GM23338 (cell line): ENCODE data around the gene CNGB1. TPM values are rescaled to one million over a fixed set of nuclear protein-coding genes. Genes with fewer than 3 reads are reported as not detected.

Experiments
- ATAC-seq: fragments of 200-7000 bp; cut with Tn5 transposase; 3 replicates; pipeline ENCODE4 v1.9.1; 2020
- DNase-seq: peaks from one replicate; pipeline ENCODE4 v3.0.0-alpha.2; 2015; ENCODE audit warnings: low spot score
- H2AFZ ChIP-seq: fragments of 200-600 bp; sonication (generic); 2 replicates; pipeline ENCODE4 v1.8.0; 2016; ENCODE audit warnings: antibody characterized with exemption, mild to moderate bottlenecking, moderate library complexity
- H3F3A ChIP-seq: fragments of 200-600 bp; sonication (generic); replicated peaks from 2 replicates; pipeline ENCODE4 v1.8.0; 2017; ENCODE audit warnings: antibody characterized with exemption, mixed run types, low read depth
- H3K27ac ChIP-seq: fragments of 200-600 bp; sonication (generic); 2 replicates; pipeline ENCODE4 v1.6.1; 2016; ENCODE audit warnings: low read depth
- H3K27me3 ChIP-seq: fragments of 200-600 bp; sonication (generic); 2 replicates; pipeline ENCODE4 v1.8.0; 2016; ENCODE audit warnings: mild to moderate bottlenecking, mixed run types, moderate library complexity; ENCODE audit not compliant: insufficient read depth
- H3K36me3 ChIP-seq: fragments of 200-600 bp; sonication (generic); 2 replicates; pipeline ENCODE4 v1.8.0; 2016; ENCODE audit warnings: mild to moderate bottlenecking; ENCODE audit not compliant: insufficient read depth
- H3K4me1 ChIP-seq: fragments of 200-600 bp; sonication (generic); 2 replicates; pipeline ENCODE4 v1.8.0; 2016; ENCODE audit warnings: mild to moderate bottlenecking, moderate library complexity; ENCODE audit not compliant: insufficient read depth
- H3K4me2 ChIP-seq: fragments of 200-600 bp; sonication (generic); 2 replicates; pipeline ENCODE4 v1.7.1; 2017; ENCODE audit warnings: mixed run types
- H3K4me3 ChIP-seq: fragments of 200-600 bp; sonication (generic); 2 replicates; pipeline ENCODE4 v1.6.1; 2016; ENCODE audit warnings: mixed run types
- H3K79me2 ChIP-seq: fragments of 200-600 bp; sonication (generic); replicated peaks from 2 replicates; pipeline ENCODE4 v1.8.0; 2017; ENCODE audit warnings: mild to moderate bottlenecking; ENCODE audit not compliant: insufficient read depth
- H3K9me2 ChIP-seq: fragments of 200-600 bp; sonication (generic); 2 replicates; pipeline ENCODE4 v1.8.0; 2017; ENCODE audit not compliant: insufficient read depth
- H4K20me1 ChIP-seq: fragments of 200-600 bp; sonication (generic); replicated peaks from 2 replicates; pipeline ENCODE4 v1.8.0; 2017; ENCODE audit warnings: mild to moderate bottlenecking; ENCODE audit not compliant: insufficient read depth
- H3K27ac Mint-ChIP-seq: 2 replicates; pipeline ENCODE4 v1.8.0; 2020; ENCODE audit warnings: inconsistent platforms, mild to moderate bottlenecking, moderate library complexity, mixed read lengths
- H3K27me3 Mint-ChIP-seq: 3 replicates; pipeline ENCODE4 v1.8.0; 2022; ENCODE audit warnings: low read depth, mild to moderate bottlenecking, moderate library complexity, mixed read lengths, inconsistent platforms; ENCODE audit not compliant: insufficient read depth, poor library complexity
- H3K36me3 Mint-ChIP-seq: 3 replicates; pipeline ENCODE4 v1.8.0; 2021; ENCODE audit warnings: low read depth, mild to moderate bottlenecking, inconsistent platforms, moderate library complexity, mixed read lengths
- H3K4me1 Mint-ChIP-seq: 3 replicates; pipeline ENCODE4 v1.8.0; 2020; ENCODE audit warnings: mild to moderate bottlenecking, inconsistent platforms, mixed read lengths
- H3K4me3 Mint-ChIP-seq: 3 replicates; pipeline ENCODE4 v1.8.0; 2021; ENCODE audit warnings: moderate library complexity, mild to moderate bottlenecking, inconsistent platforms, mixed read lengths
- H3K9me3 Mint-ChIP-seq: 3 replicates; pipeline ENCODE4 v1.8.0; 2020; ENCODE audit warnings: moderate library complexity, mild to moderate bottlenecking, inconsistent platforms, mixed read lengths
- CREB1 ChIP-seq: fragments of 250-450 bp; sonication (Bioruptor Pico); IDR thresholded peaks from 2 replicates; pipeline ENCODE4 v1.5.0; 2020; ENCODE audit warnings: low read depth, mild to moderate bottlenecking, moderate library complexity
- EZH2 ChIP-seq: fragments of 200-600 bp; sonication (generic); IDR thresholded peaks from one replicate; pipeline ENCODE4 v1.8.0; 2017; ENCODE audit warnings: antibody characterized with exemption, mild to moderate bottlenecking, low read depth; ENCODE audit not compliant: unreplicated experiment
- EZH2phosphoT487 ChIP-seq: fragments of 200-600 bp; sonication (generic); IDR thresholded peaks from one replicate; pipeline ENCODE4 v1.8.1; 2018; ENCODE audit warnings: antibody characterized with exemption; ENCODE audit not compliant: unreplicated experiment
- NANOG ChIP-seq: IDR thresholded peaks from 2 replicates; pipeline ENCODE4 v1.6.1; 2016; ENCODE audit warnings: antibody characterized with exemption, borderline replicate concordance
- STAT1 ChIP-seq: IDR thresholded peaks from one replicate; pipeline ENCODE4 v1.6.1; 2016; ENCODE audit warnings: antibody characterized with exemption; ENCODE audit not compliant: unreplicated experiment
- ZNF331 ChIP-seq: fragments of 250-450 bp; sonication (Bioruptor Pico); IDR thresholded peaks from 2 replicates; pipeline ENCODE4 v1.5.0; 2020; ENCODE audit warnings: low read depth, mild to moderate bottlenecking, moderate library complexity
- polyA plus RNA-seq: library from polyadenylated mRNA; unstranded; fragments of >200 nt; fragmentation: Nextera tagmentation; extraction: Ambion mirVana; gene quantifications from 2 replicates; pipeline ENCODE4 v1.2.1, GENCODE V29; 2016
- total RNA-seq: library from RNA; depleted of rRNA; stranded (reverse); fragments of >200 nt; shearing (Covaris generic); gene quantifications from 2 replicates; pipeline ENCODE4 v1.2.3, GENCODE V29; 2014
- TF ChIP-seq, protein P1 (sequence below), 2 experiments: fragments of 200-600 bp in 1 of 2; sonication (generic) in 1 of 2; conservative IDR thresholded peaks; 2 replicates each; pipeline versions ENCODE4 v1.5.1 to v1.6.1; 2016 to 2017; ENCODE audit warnings: antibody characterized with exemption in 2 of 2, low read depth in 2 of 2, mild to moderate bottlenecking in 2 of 2, moderate library complexity in 1 of 2
- TF ChIP-seq, protein P2 (sequence below): IDR thresholded peaks from one replicate; pipeline ENCODE4 v1.6.1; 2018; ENCODE audit warnings: antibody characterized with exemption; ENCODE audit not compliant: unreplicated experiment
- TF ChIP-seq, protein P3 (sequence below): IDR thresholded peaks from 2 replicates; pipeline ENCODE4 v1.6.1; 2016; ENCODE audit warnings: antibody characterized with exemption

The CNGB1 gene
- total and polyA plus RNA-seq, 2 experiments from 2014 or later, result not detected

DNA sequence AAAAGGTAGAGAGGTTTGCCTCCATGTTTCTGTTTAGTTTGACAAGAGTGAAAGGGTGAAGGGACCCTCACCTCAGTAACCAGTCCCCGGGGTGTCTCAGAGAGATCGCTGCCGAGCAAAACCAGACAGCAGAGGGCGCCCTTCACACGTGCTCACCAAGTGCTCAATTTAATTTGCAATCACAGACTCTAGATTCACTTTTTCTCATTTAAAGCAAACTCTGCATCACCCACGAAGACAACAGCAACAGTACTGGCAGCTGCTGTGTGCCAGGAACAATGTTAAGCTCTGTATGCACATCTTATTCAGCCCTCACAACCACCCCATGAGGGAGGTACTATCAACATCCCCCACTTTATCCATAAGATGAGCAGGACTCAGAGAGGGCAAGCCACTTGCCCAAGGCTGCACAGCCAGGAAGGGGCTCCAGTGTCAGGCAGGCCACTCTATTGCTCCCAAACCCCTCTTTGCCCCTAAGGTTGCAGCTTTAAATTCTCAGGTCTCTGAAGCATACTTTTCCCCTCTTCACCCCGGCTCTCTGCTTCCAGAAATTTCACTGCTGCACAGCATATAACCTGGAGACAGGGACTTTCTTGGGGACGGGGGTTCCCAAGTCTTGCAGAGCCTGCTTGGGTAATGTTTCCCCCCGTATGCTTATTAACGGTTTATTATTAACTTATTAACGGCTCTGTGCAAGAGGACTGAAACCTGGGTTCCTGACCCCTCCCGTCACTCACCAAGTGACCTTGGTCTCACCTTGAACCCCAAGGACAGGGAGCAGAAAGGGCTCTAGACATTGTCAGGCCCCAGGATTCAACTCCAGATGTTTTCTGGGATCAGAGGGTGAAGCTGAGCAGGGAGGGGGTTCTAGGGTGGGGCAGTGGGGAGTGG, 70.9 kb downstream of the CNGB1 start:
- Mint-ChIP-seq H3K36me3 (no peaks in the 10 kb centered on the region), H3K9me3 (no peaks in the 10 kb centered on the region), H3K27ac (peak overlapping the region; percentile 17; the same call in 1 of the 2 replicates), H3K27me3 (peaks cover 12% of the 10 kb centered on the region), H3K4me3 (no peak overlapping the region), H3K4me1 (peaks cover 3% of the 10 kb centered on the region; the same call in 1 of the 3 replicates)
- Histone ChIP-seq H2AFZ (no peak overlapping the region; the same call in 1 of the 2 replicates), H3K79me2 (no peaks in the 10 kb centered on the region), H3K36me3 (no peaks in the 10 kb centered on the region), H3K4me2 (no peak overlapping the region), H3K9me2 (no peaks in the 10 kb centered on the region), H3K27ac (no peak overlapping the region), H3K4me1 (no peaks in the 10 kb centered on the region), H3F3A (no peaks in the 10 kb centered on the region), H4K20me1 (no peaks in the 10 kb centered on the region), H3K4me3 (no peak overlapping the region), H3K27me3 (no peaks in the 10 kb centered on the region)
- TF ChIP-seq STAT1, result no peak
- TF ChIP-seq, protein P1, sequence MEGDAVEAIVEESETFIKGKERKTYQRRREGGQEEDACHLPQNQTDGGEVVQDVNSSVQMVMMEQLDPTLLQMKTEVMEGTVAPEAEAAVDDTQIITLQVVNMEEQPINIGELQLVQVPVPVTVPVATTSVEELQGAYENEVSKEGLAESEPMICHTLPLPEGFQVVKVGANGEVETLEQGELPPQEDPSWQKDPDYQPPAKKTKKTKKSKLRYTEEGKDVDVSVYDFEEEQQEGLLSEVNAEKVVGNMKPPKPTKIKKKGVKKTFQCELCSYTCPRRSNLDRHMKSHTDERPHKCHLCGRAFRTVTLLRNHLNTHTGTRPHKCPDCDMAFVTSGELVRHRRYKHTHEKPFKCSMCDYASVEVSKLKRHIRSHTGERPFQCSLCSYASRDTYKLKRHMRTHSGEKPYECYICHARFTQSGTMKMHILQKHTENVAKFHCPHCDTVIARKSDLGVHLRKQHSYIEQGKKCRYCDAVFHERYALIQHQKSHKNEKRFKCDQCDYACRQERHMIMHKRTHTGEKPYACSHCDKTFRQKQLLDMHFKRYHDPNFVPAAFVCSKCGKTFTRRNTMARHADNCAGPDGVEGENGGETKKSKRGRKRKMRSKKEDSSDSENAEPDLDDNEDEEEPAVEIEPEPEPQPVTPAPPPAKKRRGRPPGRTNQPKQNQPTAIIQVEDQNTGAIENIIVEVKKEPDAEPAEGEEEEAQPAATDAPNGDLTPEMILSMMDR (conservative IDR thresholded peaks at IDR 0.05; ENCODE audit: low read depth in 2 of 2), result peak; percentile 89 to 92
- TF ChIP-seq, protein P2, sequence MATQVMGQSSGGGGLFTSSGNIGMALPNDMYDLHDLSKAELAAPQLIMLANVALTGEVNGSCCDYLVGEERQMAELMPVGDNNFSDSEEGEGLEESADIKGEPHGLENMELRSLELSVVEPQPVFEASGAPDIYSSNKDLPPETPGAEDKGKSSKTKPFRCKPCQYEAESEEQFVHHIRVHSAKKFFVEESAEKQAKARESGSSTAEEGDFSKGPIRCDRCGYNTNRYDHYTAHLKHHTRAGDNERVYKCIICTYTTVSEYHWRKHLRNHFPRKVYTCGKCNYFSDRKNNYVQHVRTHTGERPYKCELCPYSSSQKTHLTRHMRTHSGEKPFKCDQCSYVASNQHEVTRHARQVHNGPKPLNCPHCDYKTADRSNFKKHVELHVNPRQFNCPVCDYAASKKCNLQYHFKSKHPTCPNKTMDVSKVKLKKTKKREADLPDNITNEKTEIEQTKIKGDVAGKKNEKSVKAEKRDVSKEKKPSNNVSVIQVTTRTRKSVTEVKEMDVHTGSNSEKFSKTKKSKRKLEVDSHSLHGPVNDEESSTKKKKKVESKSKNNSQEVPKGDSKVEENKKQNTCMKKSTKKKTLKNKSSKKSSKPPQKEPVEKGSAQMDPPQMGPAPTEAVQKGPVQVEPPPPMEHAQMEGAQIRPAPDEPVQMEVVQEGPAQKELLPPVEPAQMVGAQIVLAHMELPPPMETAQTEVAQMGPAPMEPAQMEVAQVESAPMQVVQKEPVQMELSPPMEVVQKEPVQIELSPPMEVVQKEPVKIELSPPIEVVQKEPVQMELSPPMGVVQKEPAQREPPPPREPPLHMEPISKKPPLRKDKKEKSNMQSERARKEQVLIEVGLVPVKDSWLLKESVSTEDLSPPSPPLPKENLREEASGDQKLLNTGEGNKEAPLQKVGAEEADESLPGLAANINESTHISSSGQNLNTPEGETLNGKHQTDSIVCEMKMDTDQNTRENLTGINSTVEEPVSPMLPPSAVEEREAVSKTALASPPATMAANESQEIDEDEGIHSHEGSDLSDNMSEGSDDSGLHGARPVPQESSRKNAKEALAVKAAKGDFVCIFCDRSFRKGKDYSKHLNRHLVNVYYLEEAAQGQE, result no peak
- ATAC-seq (peak; percentile 87), DNase-seq (peak; percentile 86)

DNA sequence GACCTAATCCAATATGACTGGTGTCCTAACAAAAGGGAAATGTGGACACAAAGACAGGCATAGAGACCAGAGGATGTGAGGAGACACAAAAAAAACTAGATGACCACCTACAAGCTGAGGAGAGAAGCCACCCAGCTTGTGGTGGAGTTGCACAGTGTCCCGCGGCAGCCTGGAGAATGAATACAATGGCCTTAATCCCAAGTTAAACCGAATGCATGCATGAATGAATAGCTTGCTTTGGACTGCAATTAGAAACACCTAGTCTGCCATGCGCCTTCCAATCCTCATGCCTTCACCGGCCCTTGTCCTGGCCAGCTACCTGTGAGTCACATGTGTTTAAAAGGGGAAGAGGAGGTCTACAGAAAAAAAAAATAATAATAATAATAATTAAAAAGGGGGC, 72.0 kb downstream of the CNGB1 start:
- Histone ChIP-seq H3K4me2 (no peak overlapping the region), H3K4me3 (no peak overlapping the region), H3K27me3 (no peaks in the 10 kb centered on the region), H3K9me2 (no peaks in the 10 kb centered on the region), H3K79me2 (no peaks in the 10 kb centered on the region), H3K4me1 (peaks cover under 1% of the 10 kb centered on the region; the same call in 1 of the 2 replicates), H4K20me1 (no peaks in the 10 kb centered on the region), H3K27ac (no peak overlapping the region), H3F3A (no peaks in the 10 kb centered on the region), H2AFZ (no peak overlapping the region), H3K36me3 (no peaks in the 10 kb centered on the region)
- H3K36me3 Mint-ChIP-seq, result no peaks in the 10 kb centered on the region
- H3K9me3 Mint-ChIP-seq, result no peaks in the 10 kb centered on the region
- no peak for ATAC-seq
- DNase-seq, result no peak
- H3K4me3 Mint-ChIP-seq, result no peak overlapping the region
- H3K27ac Mint-ChIP-seq, result no peak overlapping the region
- H3K27me3 Mint-ChIP-seq, result peaks cover 9% of the 10 kb centered on the region
- peaks cover 6% of the 10 kb centered on the region for H3K4me1 Mint-ChIP-seq
- TF ChIP-seq STAT1 (no peak), NANOG (no peak), CREB1 (no peak), EZH2 (no peak), EZH2phosphoT487 (no peak), ZNF331 (CRISPR knock-in tag) (no peak)
- TF ChIP-seq, protein P2, result no peak
- TF ChIP-seq, protein P3, sequence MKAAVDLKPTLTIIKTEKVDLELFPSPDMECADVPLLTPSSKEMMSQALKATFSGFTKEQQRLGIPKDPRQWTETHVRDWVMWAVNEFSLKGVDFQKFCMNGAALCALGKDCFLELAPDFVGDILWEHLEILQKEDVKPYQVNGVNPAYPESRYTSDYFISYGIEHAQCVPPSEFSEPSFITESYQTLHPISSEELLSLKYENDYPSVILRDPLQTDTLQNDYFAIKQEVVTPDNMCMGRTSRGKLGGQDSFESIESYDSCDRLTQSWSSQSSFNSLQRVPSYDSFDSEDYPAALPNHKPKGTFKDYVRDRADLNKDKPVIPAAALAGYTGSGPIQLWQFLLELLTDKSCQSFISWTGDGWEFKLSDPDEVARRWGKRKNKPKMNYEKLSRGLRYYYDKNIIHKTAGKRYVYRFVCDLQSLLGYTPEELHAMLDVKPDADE, result no peak
